SK-N-SH (cell line): ENCODE data around the gene USH1C. TPM values are rescaled to one million over a fixed set of nuclear protein-coding genes. Genes with fewer than 3 reads are reported as not detected.

Experiments
- CTCF ChIA-PET: fragments of 300-600, 350-600 bp; formaldehyde crosslinking; extraction: SDS; loops from one replicate; lab custom pipeline; 2021; lab: Yijun Ruan, JAX
- POLR2A ChIA-PET: fragments of 350-600 bp; sonication (Branson Sonifier 250); formaldehyde crosslinking; extraction: SDS; loops from one replicate; lab custom pipeline; 2020; ENCODE audit warnings: antibody characterized with exemption, inconsistent platforms; lab: Yijun Ruan, JAX
- DNase-seq: peaks from one replicate; pipeline ENCODE4 v3.0.0; 2012
- H2AFZ ChIP-seq: fragments of 200-600 bp; sonication (generic); 2 replicates; pipeline ENCODE4 v1.8.1; 2016; ENCODE audit warnings: antibody characterized with exemption, mild to moderate bottlenecking, low read depth
- H3F3A ChIP-seq: fragments of 200-600 bp; sonication (generic); replicated peaks from 2 replicates; pipeline ENCODE3; 2016; ENCODE audit warnings: antibody characterized with exemption, mild to moderate bottlenecking; ENCODE audit not compliant: insufficient read depth
- H3K27ac ChIP-seq, 2 experiments: fragments of 200-500 bp in 1 of 2; fragments of 200-600 bp in 1 of 2; sonication (Bioruptor generic) in 1 of 2; sonication (generic), shearing (Covaris generic) in 1 of 2; 2 replicates each; pipeline versions ENCODE4 v1.5.1 to v1.6.1; 2014 to 2016; ENCODE audit warnings: low read depth in 2 of 2, inconsistent platforms in 1 of 2, low read length in 1 of 2, mild to moderate bottlenecking in 1 of 2, mixed read lengths in 1 of 2
- H3K27me3 ChIP-seq: fragments of 200-600 bp; sonication (generic), shearing (Covaris generic); 2 replicates; pipeline ENCODE4 v1.6.1; 2016; ENCODE audit warnings: mixed run types; ENCODE audit not compliant: insufficient read depth
- H3K36me3 ChIP-seq, 2 experiments: fragments of 200-500 bp in 1 of 2; fragments of 200-600 bp in 1 of 2; sonication (Bioruptor generic) in 1 of 2; sonication (generic) in 1 of 2; replicated peaks in 1 of 2; 2 replicates each; pipeline versions ENCODE3 to v1.5.1; 2014 to 2016; ENCODE audit warnings: low read length in 1 of 2, mild to moderate bottlenecking in 1 of 2; ENCODE audit not compliant: insufficient read depth in 2 of 2, control insufficient read depth in 1 of 2
- H3K4me1 ChIP-seq, 2 experiments: fragments of 200-500 bp in 1 of 2; fragments of 200-600 bp in 1 of 2; sonication (Bioruptor generic) in 1 of 2; sonication (generic), shearing (Covaris generic) in 1 of 2; 2 replicates each; pipeline versions ENCODE4 v1.5.1 to v1.6.1; 2014 to 2016; ENCODE audit warnings: low read depth in 1 of 2, low read length in 1 of 2, mixed run types in 1 of 2; ENCODE audit not compliant: insufficient read depth in 2 of 2, control insufficient read depth in 1 of 2
- H3K4me2 ChIP-seq: fragments of 200-600 bp; sonication (generic), shearing (Covaris generic); 2 replicates; pipeline ENCODE4 v1.6.1; 2017; ENCODE audit warnings: mixed run types
- H3K4me3 ChIP-seq, 2 experiments: fragments of 200-500 bp in 1 of 2; fragments of 200-600 bp in 1 of 2; sonication (Bioruptor generic) in 1 of 2; sonication (generic), shearing (Covaris generic) in 1 of 2; 2 replicates each; pipeline versions ENCODE4 v1.5.1 to v1.8.1; 2014 to 2016; ENCODE audit warnings: low read depth in 2 of 2, inconsistent platforms in 1 of 2, low read length in 1 of 2, mild to moderate bottlenecking in 1 of 2, mixed read lengths in 1 of 2, moderate library complexity in 1 of 2
- H3K79me2 ChIP-seq: fragments of 200-600 bp; sonication (generic); 2 replicates; pipeline ENCODE4 v1.8.1; 2017; ENCODE audit warnings: mild to moderate bottlenecking; ENCODE audit not compliant: insufficient read depth
- H3K9ac ChIP-seq: fragments of 200-600 bp; sonication (generic); 2 replicates; pipeline ENCODE4 v1.6.1; 2017; ENCODE audit warnings: mixed run types
- H3K9me2 ChIP-seq: fragments of 200-600 bp; sonication (generic); 2 replicates; pipeline ENCODE4 v1.6.1; 2017; ENCODE audit warnings: mixed run types
- H3K9me3 ChIP-seq: fragments of 200-600 bp; sonication (generic); 2 replicates; pipeline ENCODE4 v1.6.1; 2017; ENCODE audit warnings: mixed run types, mild to moderate bottlenecking, moderate library complexity
- H4K20me1 ChIP-seq: fragments of 200-600 bp; sonication (generic); 2 replicates; pipeline ENCODE4 v1.6.1; 2017; ENCODE audit warnings: mild to moderate bottlenecking, mixed run types; ENCODE audit not compliant: insufficient read depth
- EZH2phosphoT487 ChIP-seq: fragments of 200-600 bp; sonication (generic); IDR thresholded peaks from 2 replicates; pipeline ENCODE4 v1.6.1; 2017; ENCODE audit warnings: low read depth, mixed run types, mild to moderate bottlenecking, antibody characterized with exemption, moderate library complexity, borderline replicate concordance
- FOXJ3 ChIP-seq: sonication (generic); formaldehyde crosslinking; IDR thresholded peaks from 2 replicates; pipeline ENCODE4 v1.5.1; 2020; ENCODE audit warnings: mild to moderate bottlenecking, missing genetic modification reagents
- GABPA ChIP-seq: IDR thresholded peaks from 2 replicates; pipeline ENCODE4 v1.4.0; 2012; ENCODE audit warnings: low read depth, mild to moderate bottlenecking
- NFIC ChIP-seq: IDR thresholded peaks from 2 replicates; pipeline ENCODE4 v1.4.0; 2012; ENCODE audit warnings: borderline replicate concordance
- RAD21 ChIP-seq: IDR thresholded peaks from 2 replicates; pipeline ENCODE4 v1.6.1; 2012; ENCODE audit warnings: mild to moderate bottlenecking, low read length
- RCOR1 ChIP-seq: fragments of 150-350 bp; IDR thresholded peaks from 2 replicates; pipeline ENCODE4 v1.6.1; 2017; ENCODE audit warnings: antibody characterized with exemption, low read length
- RFX5 ChIP-seq: IDR thresholded peaks from 2 replicates; pipeline ENCODE4 v1.6.1; 2012; ENCODE audit warnings: mild to moderate bottlenecking, improper control_type of control experiment, low read length
- SMC3 ChIP-seq: IDR thresholded peaks from 2 replicates; pipeline ENCODE4 v1.6.1; 2012; ENCODE audit warnings: low read depth, low read length, improper control_type of control experiment
- TAF1 ChIP-seq: IDR thresholded peaks from 2 replicates; pipeline ENCODE4 v1.6.1; 2012; ENCODE audit warnings: low read depth, mild to moderate bottlenecking, low read length, moderate library complexity, borderline replicate concordance
- TEAD4 ChIP-seq: IDR thresholded peaks from 2 replicates; pipeline ENCODE4 v1.4.0; 2012; ENCODE audit warnings: mild to moderate bottlenecking, borderline replicate concordance; ENCODE audit not compliant: insufficient read depth
- WGBS: methylation state at CpG from one replicate; pipeline ENCODE4 v1.1.6; 2017; ENCODE audit warnings: low lambda C conversion rate; 5-methylcytosine and 5-hydroxymethylcytosine counted together
- polyA plus RNA-seq, 3 experiments: library from polyadenylated mRNA; depleted of rRNA; stranded (reverse); fragments of >200 nt; gene quantifications; 2 replicates each; pipeline ENCODE4 v1.2.3, GENCODE V29; 2012
- TF ChIP-seq, protein P1 (sequence below): IDR thresholded peaks from 2 replicates; pipeline ENCODE4 v1.6.1; 2012; ENCODE audit warnings: mild to moderate bottlenecking, low read depth, low read length, moderate library complexity
- TF ChIP-seq, protein P2 (sequence below): fragments of 200-600 bp; sonication (generic); IDR thresholded peaks from 2 replicates; pipeline ENCODE4 v1.6.1; 2017; ENCODE audit warnings: antibody characterized with exemption, mild to moderate bottlenecking, moderate library complexity
- TF ChIP-seq, protein P3 (sequence below): IDR thresholded peaks from 2 replicates; pipeline ENCODE4 v1.4.0; 2012; ENCODE audit warnings: low read depth, borderline replicate concordance
- TF ChIP-seq, protein P4 (sequence below): fragments of 150-350 bp; IDR thresholded peaks from 2 replicates; pipeline ENCODE4 v1.6.1; 2017; ENCODE audit warnings: antibody characterized with exemption, low read length, low read depth, borderline replicate concordance
- TF ChIP-seq, protein P5 (sequence below): IDR thresholded peaks from 2 replicates; pipeline ENCODE4 v1.4.0; 2012; ENCODE audit warnings: low read depth

Gene USH1C
- polyA plus RNA-seq, 1 of the 3 experiments (the other 2 are of a cell fraction): not detected

DNA sequence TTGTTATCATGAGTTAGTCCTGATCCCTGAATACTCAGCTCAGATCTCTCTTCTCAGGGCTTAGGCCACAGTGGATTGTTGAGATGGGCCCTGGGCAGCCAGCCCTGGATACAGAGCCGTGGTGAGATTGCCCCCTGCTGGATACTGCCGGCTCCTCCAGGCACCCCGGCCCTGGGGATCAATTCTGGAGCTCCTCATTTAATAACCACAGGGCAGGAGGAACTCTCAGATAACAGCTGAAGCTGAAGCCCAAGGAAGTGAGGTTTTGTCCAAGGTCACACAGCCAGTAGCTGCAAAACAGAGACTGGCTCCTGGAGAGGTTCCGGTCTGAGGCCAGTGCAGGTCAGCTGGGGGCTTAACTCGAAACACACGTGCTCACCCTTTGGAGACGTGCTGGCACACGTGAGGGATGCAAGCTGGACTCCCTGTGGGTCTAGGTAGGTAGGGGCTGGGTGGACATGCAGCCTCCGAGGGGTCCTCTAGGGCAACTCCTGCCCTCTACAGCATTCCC lies 16.0 kb downstream of the USH1C start:
- Histone ChIP-seq H3K27me3 (peaks cover 4% of the 10 kb centered on the region; the same call in 1 of the 2 replicates), H3K4me2 (no peak overlapping the region), H2AFZ (no peak overlapping the region), H3F3A (no peaks in the 10 kb centered on the region), H3K4me3 (peak overlapping the region in 1 of 2 experiments; percentile 41; a peak in 1 of 4 replicates), H3K79me2 (no peaks in the 10 kb centered on the region), H3K9ac (no peak overlapping the region), H4K20me1 (no peaks in the 10 kb centered on the region), H3K4me1 (peaks cover 0 to 11% of the 10 kb centered on the region in 2 experiments; a peak in 1 of 4 replicates), H3K27ac (no peak overlapping the region), H3K9me2 (no peaks in the 10 kb centered on the region), H3K36me3 (no peaks in the 10 kb centered on the region), H3K9me3 (no peaks in the 10 kb centered on the region)
- POLR2A ChIA-PET: no interaction called here
- WGBS: 44% methylated on average over 5 of the region's 9 CpGs
- DNase-seq: peak; percentile 88
- CTCF ChIA-PET: interaction anchor here (0.6 to 45.6 kb wide), 40 partner anchors 9 to 587 kb away, joined by 3 to 1101 read pairs (median 4); partner anchors contain the start of genes KCNJ11, OTOG and USH1C
- TF ChIP-seq, protein P1, sequence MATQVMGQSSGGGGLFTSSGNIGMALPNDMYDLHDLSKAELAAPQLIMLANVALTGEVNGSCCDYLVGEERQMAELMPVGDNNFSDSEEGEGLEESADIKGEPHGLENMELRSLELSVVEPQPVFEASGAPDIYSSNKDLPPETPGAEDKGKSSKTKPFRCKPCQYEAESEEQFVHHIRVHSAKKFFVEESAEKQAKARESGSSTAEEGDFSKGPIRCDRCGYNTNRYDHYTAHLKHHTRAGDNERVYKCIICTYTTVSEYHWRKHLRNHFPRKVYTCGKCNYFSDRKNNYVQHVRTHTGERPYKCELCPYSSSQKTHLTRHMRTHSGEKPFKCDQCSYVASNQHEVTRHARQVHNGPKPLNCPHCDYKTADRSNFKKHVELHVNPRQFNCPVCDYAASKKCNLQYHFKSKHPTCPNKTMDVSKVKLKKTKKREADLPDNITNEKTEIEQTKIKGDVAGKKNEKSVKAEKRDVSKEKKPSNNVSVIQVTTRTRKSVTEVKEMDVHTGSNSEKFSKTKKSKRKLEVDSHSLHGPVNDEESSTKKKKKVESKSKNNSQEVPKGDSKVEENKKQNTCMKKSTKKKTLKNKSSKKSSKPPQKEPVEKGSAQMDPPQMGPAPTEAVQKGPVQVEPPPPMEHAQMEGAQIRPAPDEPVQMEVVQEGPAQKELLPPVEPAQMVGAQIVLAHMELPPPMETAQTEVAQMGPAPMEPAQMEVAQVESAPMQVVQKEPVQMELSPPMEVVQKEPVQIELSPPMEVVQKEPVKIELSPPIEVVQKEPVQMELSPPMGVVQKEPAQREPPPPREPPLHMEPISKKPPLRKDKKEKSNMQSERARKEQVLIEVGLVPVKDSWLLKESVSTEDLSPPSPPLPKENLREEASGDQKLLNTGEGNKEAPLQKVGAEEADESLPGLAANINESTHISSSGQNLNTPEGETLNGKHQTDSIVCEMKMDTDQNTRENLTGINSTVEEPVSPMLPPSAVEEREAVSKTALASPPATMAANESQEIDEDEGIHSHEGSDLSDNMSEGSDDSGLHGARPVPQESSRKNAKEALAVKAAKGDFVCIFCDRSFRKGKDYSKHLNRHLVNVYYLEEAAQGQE: no peak
- TF ChIP-seq, protein P2, sequence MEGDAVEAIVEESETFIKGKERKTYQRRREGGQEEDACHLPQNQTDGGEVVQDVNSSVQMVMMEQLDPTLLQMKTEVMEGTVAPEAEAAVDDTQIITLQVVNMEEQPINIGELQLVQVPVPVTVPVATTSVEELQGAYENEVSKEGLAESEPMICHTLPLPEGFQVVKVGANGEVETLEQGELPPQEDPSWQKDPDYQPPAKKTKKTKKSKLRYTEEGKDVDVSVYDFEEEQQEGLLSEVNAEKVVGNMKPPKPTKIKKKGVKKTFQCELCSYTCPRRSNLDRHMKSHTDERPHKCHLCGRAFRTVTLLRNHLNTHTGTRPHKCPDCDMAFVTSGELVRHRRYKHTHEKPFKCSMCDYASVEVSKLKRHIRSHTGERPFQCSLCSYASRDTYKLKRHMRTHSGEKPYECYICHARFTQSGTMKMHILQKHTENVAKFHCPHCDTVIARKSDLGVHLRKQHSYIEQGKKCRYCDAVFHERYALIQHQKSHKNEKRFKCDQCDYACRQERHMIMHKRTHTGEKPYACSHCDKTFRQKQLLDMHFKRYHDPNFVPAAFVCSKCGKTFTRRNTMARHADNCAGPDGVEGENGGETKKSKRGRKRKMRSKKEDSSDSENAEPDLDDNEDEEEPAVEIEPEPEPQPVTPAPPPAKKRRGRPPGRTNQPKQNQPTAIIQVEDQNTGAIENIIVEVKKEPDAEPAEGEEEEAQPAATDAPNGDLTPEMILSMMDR: peak; percentile 84
- TF ChIP-seq RAD21 (peak; percentile 77), SMC3 (peak; percentile 67), TEAD4 (no peak), NFIC (no peak), FOXJ3 (CRISPR knock-in tag) (no peak), TAF1 (no peak), RFX5 (no peak), GABPA (no peak), EZH2phosphoT487 (no peak), RCOR1 (0 out of 2 replicates have a peak, but pooled peaks have one; percentile 11)
- TF ChIP-seq, protein P3, sequence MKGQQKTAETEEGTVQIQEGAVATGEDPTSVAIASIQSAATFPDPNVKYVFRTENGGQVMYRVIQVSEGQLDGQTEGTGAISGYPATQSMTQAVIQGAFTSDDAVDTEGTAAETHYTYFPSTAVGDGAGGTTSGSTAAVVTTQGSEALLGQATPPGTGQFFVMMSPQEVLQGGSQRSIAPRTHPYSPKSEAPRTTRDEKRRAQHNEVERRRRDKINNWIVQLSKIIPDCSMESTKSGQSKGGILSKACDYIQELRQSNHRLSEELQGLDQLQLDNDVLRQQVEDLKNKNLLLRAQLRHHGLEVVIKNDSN: no peak
- TF ChIP-seq, protein P4, sequence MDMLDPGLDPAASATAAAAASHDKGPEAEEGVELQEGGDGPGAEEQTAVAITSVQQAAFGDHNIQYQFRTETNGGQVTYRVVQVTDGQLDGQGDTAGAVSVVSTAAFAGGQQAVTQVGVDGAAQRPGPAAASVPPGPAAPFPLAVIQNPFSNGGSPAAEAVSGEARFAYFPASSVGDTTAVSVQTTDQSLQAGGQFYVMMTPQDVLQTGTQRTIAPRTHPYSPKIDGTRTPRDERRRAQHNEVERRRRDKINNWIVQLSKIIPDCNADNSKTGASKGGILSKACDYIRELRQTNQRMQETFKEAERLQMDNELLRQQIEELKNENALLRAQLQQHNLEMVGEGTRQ: no peak
- TF ChIP-seq, protein P5, sequence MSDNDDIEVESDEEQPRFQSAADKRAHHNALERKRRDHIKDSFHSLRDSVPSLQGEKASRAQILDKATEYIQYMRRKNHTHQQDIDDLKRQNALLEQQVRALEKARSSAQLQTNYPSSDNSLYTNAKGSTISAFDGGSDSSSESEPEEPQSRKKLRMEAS: no peak
